ENCODE measurements around the gene ARHGEF39.

DNA sequence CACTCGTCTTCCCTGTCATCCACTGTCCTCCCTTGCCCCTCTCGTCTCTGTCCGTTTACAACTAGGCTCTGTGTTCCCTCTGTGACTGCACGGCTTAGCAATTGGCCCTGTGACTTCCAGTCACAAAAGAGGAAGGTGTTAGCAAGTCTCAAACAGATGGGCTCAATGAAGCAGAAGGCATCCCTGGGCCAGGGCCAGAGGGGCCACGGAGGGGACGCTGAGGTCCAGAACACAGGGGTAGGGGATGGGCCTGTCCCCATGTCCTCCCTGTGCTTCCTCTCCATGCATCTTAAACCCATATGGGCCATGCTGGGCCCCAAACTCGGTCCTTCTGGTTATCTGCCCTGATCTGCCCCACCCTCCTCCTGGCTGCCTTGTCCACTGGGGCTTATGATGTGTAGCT is 46.7 kb downstream of the ARHGEF39 start, which contains the start of gene CD72:
- TF ChIP-seq, protein P1, sequence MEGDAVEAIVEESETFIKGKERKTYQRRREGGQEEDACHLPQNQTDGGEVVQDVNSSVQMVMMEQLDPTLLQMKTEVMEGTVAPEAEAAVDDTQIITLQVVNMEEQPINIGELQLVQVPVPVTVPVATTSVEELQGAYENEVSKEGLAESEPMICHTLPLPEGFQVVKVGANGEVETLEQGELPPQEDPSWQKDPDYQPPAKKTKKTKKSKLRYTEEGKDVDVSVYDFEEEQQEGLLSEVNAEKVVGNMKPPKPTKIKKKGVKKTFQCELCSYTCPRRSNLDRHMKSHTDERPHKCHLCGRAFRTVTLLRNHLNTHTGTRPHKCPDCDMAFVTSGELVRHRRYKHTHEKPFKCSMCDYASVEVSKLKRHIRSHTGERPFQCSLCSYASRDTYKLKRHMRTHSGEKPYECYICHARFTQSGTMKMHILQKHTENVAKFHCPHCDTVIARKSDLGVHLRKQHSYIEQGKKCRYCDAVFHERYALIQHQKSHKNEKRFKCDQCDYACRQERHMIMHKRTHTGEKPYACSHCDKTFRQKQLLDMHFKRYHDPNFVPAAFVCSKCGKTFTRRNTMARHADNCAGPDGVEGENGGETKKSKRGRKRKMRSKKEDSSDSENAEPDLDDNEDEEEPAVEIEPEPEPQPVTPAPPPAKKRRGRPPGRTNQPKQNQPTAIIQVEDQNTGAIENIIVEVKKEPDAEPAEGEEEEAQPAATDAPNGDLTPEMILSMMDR (IDR thresholded peaks at IDR 0.05; ENCODE audit: low read depth, low read length) = no peak
- no peak for TF ChIP-seq POLR2A (IDR thresholded peaks at IDR 0.05; ENCODE audit: extremely low read depth, insufficient read length)
- TF ChIP-seq, protein P2, sequence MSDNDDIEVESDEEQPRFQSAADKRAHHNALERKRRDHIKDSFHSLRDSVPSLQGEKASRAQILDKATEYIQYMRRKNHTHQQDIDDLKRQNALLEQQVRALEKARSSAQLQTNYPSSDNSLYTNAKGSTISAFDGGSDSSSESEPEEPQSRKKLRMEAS (IDR thresholded peaks at IDR 0.05; ENCODE audit: low read depth, low read length) = no peak
